AG20443 (cell line): Measurements from ENCODE around the gene MMP17.

Experiments
- DNase-seq: peaks from one replicate; pipeline ENCODE4 v3.0.0; 2012; ENCODE audit warnings: low spot score, mixed read lengths

MMP17 gene

DNA sequence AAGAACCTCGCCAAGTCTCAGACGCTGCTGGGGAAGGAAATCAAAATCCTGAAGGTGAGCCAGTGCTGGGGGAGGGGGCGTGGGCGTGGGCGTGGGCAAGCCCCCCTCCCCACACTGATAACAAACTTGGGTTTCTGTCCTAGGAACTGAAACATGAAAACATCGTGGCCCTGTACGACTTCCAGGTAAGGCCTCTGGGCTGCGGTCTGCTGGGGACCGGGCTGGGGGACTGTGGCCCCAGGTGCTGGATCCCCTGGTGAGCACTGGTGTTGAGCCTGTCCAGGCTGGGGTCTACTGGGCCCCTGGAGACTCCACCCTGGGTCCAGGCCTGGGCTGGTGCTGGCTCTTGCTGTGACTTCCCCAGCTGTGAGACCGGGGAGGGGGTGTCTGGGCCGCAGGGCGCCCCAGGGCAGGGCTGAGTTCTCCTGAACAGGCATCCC, 67.5 kb downstream of the MMP17 start:
- DNase-seq: no peak

DNA sequence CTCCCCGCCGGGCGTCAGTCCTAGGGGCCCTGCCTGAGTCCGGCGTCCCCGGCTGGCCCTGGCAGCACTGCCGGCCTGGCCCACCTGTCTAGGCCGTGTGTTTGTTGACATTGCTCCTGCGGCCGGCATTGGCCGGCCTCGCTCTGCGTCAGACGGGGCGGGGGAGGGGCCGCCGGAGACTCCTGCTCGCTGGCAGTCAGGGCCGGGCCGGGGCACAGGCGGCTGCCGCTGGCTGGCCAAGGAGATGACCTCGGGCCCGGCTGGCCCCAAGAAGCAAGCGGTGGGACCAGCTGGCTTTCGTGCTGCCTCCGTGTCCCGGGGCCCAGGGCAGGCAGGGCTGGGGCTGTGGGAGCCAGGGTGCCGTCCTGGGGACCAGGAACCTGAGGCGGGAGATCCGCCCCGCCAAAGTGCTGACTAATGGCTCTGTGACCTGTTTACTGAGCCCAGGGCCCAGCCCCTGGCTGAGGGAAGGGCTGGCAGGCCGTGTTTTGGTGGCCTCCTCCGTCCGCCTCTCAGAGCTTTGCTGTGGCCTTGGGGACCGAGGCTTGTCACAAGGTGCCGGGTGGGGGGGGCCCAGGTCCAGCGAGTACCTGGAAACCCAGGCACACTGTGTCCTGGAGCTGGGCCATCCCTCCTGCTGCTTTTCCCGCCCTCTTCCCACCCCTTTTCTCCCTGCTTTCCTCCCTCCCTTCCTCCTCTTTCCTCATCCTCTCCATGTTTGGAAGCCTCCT, 68.1 kb downstream of the MMP17 start:
- peak; percentile 92 for DNase-seq

DNA sequence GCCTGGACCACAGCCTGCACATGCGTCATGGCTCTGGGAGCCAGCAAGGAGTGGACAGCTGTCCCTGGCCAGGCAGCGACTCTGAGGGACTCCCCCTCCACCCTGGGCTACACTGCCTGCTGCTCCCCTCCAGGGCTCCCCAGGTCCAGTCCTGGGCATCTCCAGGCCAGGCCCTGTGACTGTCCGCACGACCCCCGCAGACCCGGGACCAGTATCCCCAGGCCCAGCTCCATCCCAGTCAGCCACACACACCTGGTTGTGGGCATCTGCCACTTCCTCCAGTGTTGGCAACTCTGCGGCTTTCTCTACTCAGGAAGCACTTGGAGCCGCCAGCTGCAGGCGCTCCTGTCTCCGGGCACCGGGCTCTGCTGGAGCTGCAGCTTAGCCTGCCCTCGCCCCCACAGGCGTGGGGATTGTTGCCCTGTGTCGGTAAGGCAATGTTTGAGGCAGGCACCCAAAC, 68.6 kb downstream of the MMP17 start:
- peak; percentile 96 for DNase-seq

DNA sequence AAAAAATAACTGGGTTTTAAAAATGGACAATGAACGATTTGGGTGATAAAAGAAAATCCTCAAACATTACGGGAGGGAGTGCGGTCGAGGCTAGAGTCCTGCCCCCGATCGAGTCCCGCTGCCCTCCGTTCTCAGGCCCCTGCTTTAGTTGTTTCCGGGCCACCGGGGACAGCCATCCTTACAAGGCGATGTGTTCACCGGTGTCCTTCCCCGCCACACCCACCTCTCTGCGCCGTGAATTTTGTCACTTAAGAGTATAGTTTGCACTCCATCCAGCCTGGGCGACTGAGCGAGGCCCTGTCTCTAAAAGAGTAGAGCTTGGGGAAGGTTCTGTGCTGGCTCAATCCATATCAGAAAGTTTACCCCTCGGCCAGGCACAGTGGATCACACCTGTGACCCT, 69.1 kb downstream of the MMP17 start:
- DNase-seq: no peak

DNA sequence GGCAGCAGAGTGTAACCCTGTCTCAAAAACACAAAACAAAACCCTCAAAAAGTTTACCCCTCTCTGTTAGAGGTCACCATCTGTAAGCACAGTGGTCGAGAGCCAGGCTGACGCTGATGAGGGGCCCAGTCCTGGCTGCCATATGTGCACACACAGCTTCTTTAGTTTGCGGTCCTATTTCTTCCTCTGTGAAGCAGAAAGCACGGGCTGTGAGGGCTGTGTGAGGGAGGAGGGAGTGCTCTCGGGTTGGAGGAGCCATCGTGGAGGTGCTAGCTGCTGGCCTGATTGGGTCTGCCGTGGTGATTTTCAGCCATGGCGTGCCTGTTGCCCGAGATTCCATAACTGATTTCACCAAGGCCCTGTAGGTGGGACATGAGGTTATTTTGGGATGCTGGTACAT, 69.7 kb downstream of the MMP17 start:
- DNase-seq: no peak

DNA sequence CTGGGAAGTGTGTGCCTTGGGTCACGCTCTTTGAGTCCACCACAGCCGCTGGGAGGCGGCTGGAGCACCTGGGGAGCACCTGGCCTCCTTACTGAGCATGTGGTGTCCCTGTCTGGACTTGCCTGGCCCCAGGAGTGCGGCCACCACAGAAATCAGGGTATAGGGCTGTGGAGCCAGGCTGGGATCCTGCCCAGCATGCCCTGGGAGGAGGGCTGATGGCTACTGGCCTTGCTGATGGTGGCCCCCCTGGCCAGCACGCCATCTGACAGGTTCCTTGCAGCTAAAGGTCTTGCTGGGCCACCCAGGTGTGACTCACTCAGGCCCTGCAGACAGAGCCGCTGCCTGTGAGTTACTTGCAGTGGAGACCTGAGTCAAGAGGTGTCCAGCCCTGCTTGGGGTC, 72.2 kb downstream of the MMP17 start:
- no peak for DNase-seq
